Cerebellar cortex (tissue), 1 donor: ENCODE results near the gene LIMCH1.
"Not testable (repeated sequence)": the region's sequence is repeated elsewhere in the genome, so short reads cannot be mapped to it uniquely, and the experiment has no call there.

Source experiments
- DNase-seq: peaks from one replicate; pipeline ENCODE4 v3.0.0-alpha.2; 2015; ENCODE audit warnings: low spot score

LIMCH1 gene

GRCh38 chr4:41644915-41645295 lies 106.9 kb downstream of the LIMCH1 start:
- DNase-seq: no peak

DNA sequence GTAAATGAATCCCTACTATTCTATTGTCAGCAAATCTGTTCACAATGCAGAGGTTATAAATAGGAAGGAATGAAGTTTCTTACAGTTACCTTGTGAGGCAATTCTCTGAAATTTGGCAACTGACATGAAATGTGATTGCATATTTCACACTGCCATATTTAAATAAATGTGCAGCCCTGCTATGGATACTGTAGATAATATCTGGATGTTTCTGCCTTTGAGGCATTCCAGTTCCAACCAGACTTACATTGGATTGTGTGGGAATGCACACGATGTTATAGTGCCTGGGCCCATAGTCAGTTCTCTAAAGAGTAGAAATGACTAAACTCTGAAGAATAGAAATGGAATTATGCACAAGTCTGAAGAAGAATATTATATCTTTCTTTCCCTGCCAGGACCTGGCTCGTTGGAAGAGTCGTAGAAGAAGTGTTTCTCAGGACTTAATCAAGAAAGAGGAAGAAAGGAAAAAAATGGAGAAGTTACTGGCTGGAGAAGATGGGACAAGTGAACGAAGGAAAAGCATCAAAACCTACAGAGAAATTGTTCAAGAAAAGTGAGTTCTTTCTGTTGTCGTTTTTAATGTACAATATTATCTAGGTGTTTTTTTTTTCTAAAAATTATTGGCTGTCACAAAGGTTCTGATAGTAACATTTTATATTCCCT lies 107.9 kb downstream of the LIMCH1 start:
- no peak for DNase-seq

DNA sequence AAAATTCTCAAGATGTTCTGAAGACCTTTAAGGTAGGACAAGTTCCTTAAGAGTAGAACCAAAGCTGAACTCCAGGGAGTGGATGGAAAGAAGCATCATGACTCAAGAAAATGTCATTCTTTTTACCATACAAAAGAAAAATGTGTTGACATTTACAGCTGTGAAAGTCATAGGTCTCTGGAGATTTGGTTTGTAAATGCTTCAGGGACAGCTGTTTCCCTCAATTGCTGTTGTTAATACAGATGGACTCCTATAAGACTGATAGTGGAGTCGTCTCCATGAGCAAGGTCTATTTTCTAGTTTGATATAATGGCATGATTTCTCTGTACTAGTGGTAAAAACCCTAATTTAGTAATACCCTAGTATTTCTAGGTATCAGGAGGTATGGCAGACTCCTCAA lies 108.9 kb downstream of the LIMCH1 start:
- DNase-seq: no peak

DNA sequence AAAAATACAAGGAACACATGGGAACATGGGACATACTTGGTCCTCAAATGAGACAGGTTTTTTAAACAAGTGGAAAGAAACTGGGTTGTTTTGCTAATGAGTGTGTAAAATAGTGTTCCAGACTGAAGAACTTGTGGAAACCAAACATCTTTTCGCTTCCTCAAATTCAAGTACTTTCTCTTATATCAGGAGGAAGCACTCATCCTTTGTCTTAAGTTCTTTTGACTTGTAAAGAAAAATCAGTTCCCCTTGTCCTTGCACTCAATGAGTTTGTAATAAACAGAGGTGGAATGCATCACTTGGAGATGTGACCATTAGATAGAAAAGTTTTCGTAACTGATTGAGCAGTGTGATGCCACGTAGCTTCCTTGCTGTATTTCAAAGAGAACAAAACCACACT lies 109.4 kb downstream of the LIMCH1 start:
- DNase-seq: no peak

DNA sequence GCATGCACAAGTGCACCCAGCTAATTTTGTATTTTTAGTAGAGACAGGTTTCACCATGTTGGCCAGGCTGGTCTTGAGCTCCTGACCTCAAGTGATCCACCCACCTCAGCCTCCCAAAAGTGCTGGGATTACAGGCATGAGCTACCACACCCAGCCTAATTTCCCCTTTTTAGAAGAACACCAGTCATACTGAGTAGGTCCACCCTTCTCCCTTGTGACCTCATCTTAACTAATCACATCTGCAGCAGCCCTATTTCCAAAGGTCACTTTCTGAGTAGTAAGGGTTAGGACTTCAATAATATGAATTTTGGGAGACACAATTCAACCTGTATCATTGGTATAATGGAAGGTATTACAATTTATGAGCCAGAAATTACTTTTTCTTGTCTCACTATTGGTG lies 113.2 kb downstream of the LIMCH1 start:
- not testable (repeated sequence) for DNase-seq

GRCh38 chr4:41652971-41653370 lies 115.0 kb downstream of the LIMCH1 start:
- DNase-seq: no peak

DNA sequence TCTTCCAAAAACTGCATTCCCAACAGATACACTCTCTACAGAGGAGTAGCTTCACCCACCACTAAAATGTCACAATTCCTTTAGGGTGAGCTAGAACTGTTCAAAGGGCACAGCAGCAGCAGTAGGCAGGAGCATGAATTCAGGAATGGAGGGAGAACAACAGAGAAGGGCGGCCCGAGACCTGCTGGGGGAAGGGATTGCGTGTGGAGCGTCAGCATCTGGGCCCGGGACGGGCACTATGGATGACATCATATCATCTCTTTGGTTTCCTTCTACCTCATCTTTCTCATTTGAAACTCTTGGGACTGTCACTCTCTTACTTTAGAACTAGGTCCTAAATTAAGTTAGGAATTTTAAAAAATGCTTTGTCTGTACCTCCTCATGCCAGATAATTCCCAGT lies 115.6 kb downstream of the LIMCH1 start:
- DNase-seq: no peak

DNA sequence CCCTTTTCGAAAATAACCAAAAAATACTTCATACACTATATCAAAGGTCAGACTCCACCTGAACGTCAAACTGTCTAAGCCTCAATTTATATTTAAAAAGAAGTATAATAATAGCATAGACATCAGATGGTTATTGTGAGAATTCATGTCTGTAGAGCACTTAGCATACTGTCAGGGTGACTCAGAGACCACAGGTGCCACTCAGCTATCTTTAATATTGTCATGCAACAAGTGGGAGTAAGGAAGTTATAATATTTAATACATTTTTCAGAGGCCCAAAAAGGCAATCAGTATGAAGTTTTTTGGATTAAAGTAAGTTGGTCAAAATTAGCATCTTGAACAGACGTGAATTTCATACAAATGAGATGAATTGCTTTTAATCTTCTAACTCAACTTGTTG lies 117.2 kb downstream of the LIMCH1 start:
- DNase-seq: no peak

DNA sequence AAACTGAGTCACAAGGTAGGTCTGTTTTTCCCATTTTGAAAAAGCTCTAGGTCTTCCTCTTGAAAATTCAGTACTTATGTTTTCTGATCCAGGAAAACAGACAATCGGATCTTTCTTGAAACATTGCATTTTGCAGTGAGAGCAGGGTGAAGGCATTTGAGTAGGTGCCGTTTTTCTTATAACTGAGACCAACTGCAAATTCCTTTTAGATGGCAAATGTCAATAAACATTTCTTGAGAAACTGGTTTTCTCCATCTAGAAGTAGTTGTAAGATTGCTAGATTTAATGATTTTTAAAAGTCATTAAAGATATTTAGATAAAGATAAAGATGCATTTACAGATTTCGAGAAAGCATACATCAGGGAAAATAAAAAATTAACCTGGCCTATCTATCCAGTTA lies 118.1 kb downstream of the LIMCH1 start:
- DNase-seq: no peak

DNA sequence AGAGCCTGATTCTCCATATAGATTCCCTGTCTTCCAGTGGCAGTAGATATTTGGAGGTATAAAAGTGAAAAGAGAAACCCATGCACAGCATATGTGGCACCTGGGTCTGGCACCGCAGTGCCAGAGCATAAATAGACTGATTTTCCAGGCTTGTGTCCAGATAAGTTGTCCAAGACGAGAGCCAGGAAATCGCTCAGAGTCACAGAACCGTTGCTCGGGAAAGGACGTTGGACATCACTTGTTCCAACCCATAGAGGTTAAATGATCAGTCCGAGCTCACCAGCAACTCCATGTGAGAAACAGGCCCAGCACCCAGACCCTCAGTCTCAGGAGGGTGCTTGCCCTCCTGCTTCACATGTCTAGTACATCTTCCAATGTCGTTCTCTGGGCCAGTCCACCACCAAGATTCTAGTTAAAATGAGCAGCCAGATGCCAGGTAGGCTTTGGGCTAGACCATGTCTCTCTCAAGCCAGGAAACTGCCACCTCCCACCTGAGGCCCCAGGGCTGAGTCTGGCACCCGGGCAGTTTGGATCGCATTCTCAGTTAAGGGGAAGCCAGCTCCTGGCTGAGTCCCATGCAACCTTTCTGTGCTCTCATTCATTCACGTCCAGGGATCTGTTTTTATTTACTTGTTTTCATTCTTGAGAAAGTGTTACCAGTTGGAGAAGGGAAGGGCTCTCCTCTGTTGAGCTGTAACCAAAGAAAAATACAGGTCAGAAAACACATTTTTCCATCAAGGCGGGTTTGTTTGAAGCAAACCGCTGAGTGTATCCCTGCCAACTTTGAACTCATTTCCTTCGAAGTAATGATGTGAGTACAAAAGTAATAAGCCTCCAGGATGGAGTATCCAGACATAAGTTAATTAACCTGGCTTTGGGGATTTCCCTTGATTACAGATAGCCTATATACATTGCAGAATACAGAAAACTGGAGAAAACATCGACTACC lies 118.9 kb downstream of the LIMCH1 start:
- peak; percentile 82 for DNase-seq

DNA sequence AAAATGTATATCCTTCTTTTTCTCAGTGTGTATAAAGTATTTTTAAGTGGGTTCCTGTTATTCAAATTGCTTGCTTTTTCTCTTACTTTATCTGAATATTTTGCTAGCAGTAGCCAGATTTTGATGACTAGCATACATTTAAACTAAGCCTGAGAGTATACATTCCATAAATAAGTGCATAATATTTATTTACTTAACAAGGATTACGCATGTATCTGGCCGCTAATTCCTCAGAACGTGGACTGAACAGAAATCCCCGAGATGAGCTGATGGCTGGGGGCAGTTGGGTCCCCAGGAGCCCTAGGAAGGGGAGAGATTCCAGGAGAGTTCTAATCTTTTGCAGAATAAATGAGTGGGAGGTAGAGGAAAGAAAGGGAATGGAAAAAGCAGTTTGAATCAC lies 119.6 kb downstream of the LIMCH1 start:
- DNase-seq: no peak

- DNase-seq: no peak
Measured at GRCh38 chr4:41658163-41658562, 120.2 kb downstream of the LIMCH1 start.

DNA sequence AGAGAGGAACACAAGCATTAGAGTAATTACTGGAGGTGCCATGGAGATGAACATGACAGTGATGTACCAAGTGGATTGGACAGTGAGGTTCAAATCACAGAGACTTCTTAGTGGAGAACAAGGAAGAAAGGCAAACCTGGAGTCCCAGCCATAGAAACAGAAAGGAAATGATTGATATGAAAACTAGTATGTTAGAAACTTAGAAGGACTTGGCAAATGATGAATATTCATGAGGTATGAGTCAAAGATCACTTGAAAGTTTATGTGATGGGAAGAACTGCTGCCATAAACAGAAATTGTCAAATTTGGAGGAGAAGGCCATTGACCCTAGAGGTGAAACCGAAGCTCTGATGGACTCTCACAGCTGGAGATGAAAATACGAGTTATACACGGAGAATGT lies 122.4 kb downstream of the LIMCH1 start:
- DNase-seq: no peak

GRCh38 chr4:41661442-41662076 lies 123.6 kb downstream of the LIMCH1 start:
- DNase-seq: peak; percentile 70

DNA sequence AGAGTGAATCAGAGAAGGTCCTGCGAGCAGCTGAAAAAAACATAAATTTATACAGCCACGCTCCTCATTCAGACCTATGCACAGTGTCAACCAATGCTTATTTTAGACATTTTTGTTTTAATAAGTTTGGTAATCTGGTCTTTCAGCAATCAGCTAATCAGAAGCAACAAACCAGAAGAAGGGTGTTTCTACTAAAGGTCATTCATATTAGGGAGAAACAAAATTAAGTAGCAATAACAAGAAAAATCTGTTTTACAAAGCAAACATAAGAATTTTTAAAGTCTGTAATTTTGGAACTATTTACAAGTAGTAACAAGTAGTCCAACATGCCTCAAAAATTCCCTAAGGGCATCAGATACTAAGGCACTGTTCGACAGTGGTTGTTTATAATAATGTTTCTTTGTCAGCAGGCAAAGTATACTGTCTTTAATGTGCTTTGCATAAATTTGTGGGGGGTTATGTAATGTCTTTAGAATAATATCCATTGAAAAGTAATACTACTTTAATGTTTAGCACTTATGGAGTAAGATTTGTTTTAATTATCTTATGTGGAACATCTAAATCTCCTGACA lies 127.8 kb downstream of the LIMCH1 start:
- no peak for DNase-seq

DNA sequence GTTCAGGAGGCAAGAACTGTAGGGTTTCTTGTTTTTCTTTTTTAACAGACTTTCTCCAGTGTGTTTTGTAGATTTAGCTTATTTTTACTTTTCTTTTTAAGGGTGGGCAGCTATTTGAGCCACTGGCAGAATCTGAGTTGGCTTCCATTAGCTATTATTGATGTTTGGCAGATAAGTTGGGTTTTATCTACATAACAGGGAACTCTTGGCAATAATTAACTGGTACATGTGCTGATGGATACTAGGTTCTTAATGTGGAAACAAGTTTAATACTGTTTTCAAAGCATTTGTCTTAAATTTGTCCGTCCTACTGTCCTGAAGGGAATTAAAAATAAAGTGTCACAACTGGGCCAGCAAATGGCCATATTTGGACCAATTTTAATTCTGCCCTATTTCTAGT lies 130.1 kb downstream of the LIMCH1 start:
- no peak for DNase-seq

DNA sequence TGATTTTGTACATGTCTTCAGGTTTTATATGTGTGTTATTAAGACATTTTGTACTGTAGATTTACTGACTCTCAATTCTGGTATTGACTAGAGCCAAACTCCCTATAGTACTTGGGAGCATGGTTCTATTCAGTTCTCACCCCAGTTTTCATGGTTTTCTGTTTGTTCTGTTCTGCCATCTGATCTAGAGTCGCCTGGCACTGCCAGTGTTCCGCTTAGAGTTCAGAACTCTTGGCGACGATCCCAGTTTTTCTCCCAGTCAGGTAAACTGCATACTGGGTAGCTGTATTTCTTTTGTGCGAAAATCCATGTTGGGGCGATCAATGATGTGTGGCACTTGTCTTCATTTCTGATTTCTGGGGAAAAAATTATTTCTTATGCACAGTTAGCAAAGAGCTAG lies 132.6 kb downstream of the LIMCH1 start:
- peak; percentile 29 for DNase-seq

GRCh38 chr4:41670982-41671381 lies 133.0 kb downstream of the LIMCH1 start:
- DNase-seq: no peak

DNA sequence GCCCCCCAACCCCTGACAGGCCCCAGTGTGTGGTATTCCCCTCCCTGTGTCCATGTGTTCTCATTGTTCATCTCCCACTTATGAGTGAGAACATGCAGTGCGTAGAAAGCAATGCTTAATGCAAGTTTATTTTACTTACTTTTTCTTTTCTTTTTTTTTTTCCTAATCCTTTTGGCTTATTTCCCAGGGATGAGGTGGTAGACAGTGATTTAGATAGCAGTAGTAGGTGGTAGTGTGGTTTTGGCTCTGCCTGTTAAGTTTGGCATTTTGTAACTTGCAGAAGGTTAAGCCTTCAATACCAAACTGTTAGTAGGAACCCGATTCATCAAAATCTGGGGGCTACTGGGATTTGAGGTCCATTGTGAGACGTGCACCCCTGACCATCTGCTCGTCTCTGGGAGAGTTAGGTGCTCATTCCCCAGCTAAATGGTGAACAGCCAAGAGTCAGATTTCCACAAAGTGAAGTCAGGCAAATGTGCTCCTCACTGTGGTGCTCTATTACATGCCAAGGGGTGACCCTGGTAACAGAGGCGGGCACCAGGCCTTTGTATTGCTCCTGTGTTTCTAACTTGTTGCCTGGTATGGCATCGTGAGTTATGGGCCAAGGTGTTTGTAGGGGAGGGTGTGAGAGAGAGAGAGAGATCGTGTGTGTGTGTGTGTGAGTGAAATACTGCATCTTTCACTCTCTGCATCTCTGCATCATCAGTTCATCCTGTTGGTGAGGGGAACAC lies 140.3 kb downstream of the LIMCH1 start:
- DNase-seq: no peak

DNA sequence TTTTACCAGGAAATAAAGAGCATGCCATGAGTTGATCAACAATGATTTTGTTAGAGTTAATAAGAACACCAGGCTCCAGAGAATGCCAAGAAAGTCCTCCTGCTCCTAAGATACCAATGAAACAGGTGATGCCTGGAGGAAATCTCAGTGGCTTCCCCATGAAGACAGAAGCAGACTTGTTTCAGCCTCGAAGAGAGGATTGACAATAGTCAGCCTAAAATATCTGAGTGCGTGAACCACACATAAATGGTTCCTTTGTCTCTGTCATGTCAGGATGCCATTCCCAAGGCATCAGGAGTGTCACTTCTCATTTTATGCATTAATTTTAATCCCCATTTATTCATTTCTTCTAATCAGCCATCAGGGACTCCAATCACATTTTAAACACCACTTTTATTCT lies 141.0 kb downstream of the LIMCH1 start:
- DNase-seq: no peak

DNA sequence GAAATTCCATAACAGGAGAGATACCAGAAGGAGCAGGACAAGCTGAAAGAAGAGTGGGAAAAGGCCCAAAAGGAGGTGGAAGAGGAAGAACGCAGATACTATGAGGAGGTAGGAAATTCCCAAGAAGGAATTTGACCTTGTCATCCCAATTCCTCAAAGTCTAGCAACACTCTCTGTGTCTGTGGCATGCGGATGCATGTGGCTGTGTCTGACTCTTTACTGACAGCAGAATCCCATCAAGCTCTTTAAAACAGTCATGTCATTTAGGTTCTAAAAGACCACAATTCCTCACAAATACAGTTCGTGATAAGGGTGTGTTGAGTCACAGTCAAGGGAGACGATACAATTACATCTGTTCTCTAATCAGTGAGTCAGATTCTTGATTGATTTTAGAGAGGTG lies 142.0 kb downstream of the LIMCH1 start:
- no peak for DNase-seq

DNA sequence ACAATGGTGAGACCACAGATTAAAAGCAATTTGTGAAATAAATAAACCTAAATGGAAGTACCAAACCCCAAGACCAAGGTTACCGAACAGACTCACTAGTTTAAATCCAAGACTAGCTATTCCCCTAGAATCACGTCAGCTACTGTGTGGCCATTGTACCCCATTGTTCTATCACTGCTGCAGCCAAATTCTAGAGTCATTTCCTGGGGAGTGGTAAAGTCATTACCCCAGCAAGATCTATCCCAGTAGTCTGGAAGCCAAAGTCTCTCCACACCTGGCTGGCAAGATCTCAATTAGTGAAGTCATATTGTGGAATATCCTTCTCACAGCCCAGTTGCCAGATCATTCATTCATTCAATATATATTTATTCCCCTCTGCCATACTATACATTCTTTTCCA lies 143.1 kb downstream of the LIMCH1 start:
- no peak for DNase-seq
